ENCODE results near the gene KIAA1958.

Gene KIAA1958

GRCh38 chr9:112556497-112557442 lies 70.1 kb downstream of the KIAA1958 start:
- Histone ChIP-seq H3K27ac (replicated peaks) (no peak overlapping the region), H3K27me3 (ENCODE audit: insufficient read depth, poor library complexity, severe bottlenecking) (no peaks in the 10 kb centered on the region), H3K4me3 (replicated peaks; ENCODE audit: insufficient read depth, low read length) (no peak overlapping the region)
- TF ChIP-seq SPI1 (IDR thresholded peaks at IDR 0.05; ENCODE audit: borderline replicate concordance, low read depth) (no peak), REST (IDR thresholded peaks at IDR 0.05; ENCODE audit: insufficient replicate concordance, low read depth) (no peak), GABPA (IDR thresholded peaks at IDR 0.05; ENCODE audit: low read depth) (no peak), POLR2AphosphoS5 (IDR thresholded peaks at IDR 0.05; ENCODE audit: low read depth) (no peak), CTCF (IDR thresholded peaks at IDR 0.05; ENCODE audit: insufficient read depth, low read length) (no peak)
- no peak for DNase-seq (ENCODE audit: low read depth in 1 of 2, low spot score in 1 of 2)

- no peak overlapping the region for H3K27ac ChIP-seq (replicated peaks)
- no peak for DNase-seq (ENCODE audit: low read depth in 1 of 2, low spot score in 1 of 2)
- H3K27me3 ChIP-seq (ENCODE audit: insufficient read depth, poor library complexity, severe bottlenecking): no peaks in the 10 kb centered on the region
- H3K4me3 ChIP-seq (replicated peaks; ENCODE audit: insufficient read depth, low read length): no peak overlapping the region
- TF ChIP-seq REST (IDR thresholded peaks at IDR 0.05; ENCODE audit: insufficient replicate concordance, low read depth): no peak
- TF ChIP-seq GABPA (IDR thresholded peaks at IDR 0.05; ENCODE audit: low read depth): no peak
- TF ChIP-seq SPI1 (IDR thresholded peaks at IDR 0.05; ENCODE audit: borderline replicate concordance, low read depth): no peak
- no peak for TF ChIP-seq POLR2AphosphoS5 (IDR thresholded peaks at IDR 0.05; ENCODE audit: low read depth)
- TF ChIP-seq CTCF (IDR thresholded peaks at IDR 0.05; ENCODE audit: insufficient read depth, low read length): no peak
Observed at GRCh38 chr9:112558476-112558875, 71.8 kb downstream of the KIAA1958 start.

GRCh38 chr9:112558978-112559377 lies 72.4 kb downstream of the KIAA1958 start:
- no peak overlapping the region for H3K4me3 ChIP-seq (replicated peaks; ENCODE audit: insufficient read depth, low read length)
- H3K27ac ChIP-seq (replicated peaks): no peak overlapping the region

More at GRCh38 chr9:112558978-112559377, 72.4 kb downstream of the KIAA1958 start:
- no peak for TF ChIP-seq POLR2AphosphoS5 (IDR thresholded peaks at IDR 0.05; ENCODE audit: low read depth)
- TF ChIP-seq REST (IDR thresholded peaks at IDR 0.05; ENCODE audit: insufficient replicate concordance, low read depth): no peak
- no peak for TF ChIP-seq SPI1 (IDR thresholded peaks at IDR 0.05; ENCODE audit: borderline replicate concordance, low read depth)
- DNase-seq (ENCODE audit: low read depth in 1 of 2, low spot score in 1 of 2): no peak
- H3K27me3 ChIP-seq (ENCODE audit: insufficient read depth, poor library complexity, severe bottlenecking): no peaks in the 10 kb centered on the region

Measured in HL-60 (cell line).